Erythroblast (primary cell): ENCODE results near the gene FAM72A.
"Not testable (repeated sequence)": the region's sequence is repeated elsewhere in the genome, so short reads cannot be mapped to it uniquely, and the experiment has no call there.

ENCODE experiments used
- GATA1 ChIP-seq: IDR thresholded peaks from 2 replicates; pipeline ENCODE4 v1.6.1; 2011; ENCODE audit warnings: low read depth, mild to moderate bottlenecking, control low read depth, low read length, moderate library complexity
- POLR2A ChIP-seq: IDR thresholded peaks from 2 replicates; pipeline ENCODE4 v1.6.1; 2011; ENCODE audit warnings: mild to moderate bottlenecking, low read length

- TF ChIP-seq POLR2A, GATA1: not testable (repeated sequence)
These were observed 35.1 kb downstream of the FAM72A start for GRCh38 chr1:206167350-206168029.
